ENCODE results near the gene SLC6A1.

Gene SLC6A1

DNA sequence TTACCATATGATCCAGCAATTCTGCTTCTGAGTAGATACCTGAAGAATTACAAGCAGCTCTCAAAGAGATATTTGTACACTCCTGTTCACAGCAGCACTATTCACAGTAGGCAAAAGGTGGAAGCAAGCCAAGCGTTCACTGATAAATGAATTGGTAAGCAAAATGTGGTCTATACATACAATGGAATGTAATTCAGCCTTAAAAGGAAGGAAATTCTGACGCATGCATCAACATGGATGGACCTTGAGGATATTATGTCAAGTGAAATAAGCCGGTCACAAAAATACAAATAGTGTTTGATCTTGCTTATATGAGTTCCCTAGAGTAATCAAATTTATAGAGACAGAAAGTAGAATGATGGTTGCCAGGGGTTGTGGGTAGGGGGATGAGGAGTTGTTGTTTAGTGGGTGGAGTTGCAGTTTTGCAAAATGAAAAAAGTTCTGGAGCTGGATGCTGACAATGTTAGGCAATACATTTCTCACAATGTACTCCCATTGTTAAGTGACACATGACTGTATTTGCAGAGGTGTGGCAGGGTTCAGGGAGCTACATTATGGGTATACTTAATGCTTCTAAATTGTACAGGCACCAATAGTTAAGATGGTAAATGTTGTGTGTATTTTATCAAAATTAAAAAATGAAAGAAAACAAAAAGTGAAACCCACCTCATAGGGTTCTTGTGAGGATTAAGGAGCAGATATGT is 26.7 kb downstream of the SLC6A1 start:
- no peak for DNase-seq (ENCODE audit: low read depth in 2 of 2)

GRCh38 chr3:11020764-11021163 is 28.2 kb downstream of the SLC6A1 start:
- no peak for DNase-seq (ENCODE audit: low read depth in 2 of 2)

- no peak for DNase-seq (ENCODE audit: low read depth in 2 of 2)
Measured at GRCh38 chr3:11021611-11022011, 29.1 kb downstream of the SLC6A1 start.

GRCh38 chr3:11022115-11022514 is 29.6 kb downstream of the SLC6A1 start:
- DNase-seq (ENCODE audit: low read depth in 2 of 2), result no peak

DNA sequence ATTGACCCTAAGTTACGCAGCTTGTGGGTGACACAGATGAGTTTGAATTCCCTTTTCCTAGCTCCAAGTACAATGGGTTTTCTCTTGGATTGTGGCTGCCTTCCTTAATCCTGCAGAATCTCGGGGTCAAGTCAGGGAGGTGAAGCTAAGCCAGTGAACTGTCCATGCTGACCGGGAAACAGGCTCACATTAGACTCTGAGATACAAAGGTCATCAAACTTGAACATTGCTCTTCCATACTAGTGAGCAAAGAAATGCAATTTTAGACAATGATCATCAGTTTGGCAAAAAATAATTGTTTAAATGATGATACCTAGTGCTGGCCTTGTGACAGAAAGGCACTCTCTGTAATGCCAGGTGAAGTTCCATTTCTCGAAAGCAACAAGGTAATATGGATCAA is 31.6 kb downstream of the SLC6A1 start:
- no peak for DNase-seq (ENCODE audit: low read depth in 2 of 2)

DNA sequence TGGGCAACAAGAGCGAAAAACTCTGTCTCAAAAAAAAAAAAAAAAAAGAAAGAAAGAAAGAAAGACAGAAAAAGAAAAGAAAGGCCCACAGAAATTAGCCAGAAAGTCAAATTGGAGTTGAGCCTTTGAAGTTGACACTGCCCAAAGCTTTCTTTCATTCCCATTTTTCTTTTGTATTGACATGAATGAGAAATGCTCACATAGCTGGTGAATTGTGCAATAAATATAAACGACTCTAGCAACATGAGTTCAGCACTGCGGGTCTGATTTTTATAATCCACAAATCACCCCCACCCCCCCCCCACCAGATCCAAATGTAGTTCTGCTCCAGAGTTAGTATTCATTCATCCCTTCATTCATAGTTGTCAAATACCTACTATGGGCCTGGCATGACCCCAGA is 37.4 kb downstream of the SLC6A1 start:
- DNase-seq (ENCODE audit: low read depth in 2 of 2), result no peak

DNA sequence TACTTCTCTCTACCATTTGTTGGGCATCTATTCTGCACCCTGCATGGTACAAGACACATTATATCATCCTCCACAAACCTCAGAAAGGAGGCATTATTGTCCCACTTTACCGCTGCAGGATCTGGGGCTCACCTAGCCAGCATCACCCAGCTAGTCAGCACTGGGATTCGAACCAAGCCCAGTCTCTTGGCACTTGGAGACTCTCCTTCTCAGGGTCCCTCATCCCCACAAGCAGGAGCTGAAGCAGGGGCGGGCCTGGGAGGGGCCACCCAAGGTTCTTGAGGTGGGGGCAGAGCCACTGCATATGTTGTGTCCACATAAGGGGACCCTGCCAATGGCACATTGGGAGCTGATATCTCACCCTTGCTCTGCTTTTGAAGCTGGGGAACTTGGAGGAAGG is 41.3 kb downstream of the SLC6A1 start:
- no peak for DNase-seq (ENCODE audit: low read depth in 2 of 2)

- no peak for DNase-seq (ENCODE audit: low read depth in 2 of 2)
Measured at GRCh38 chr3:11034309-11034985, 41.9 kb downstream of the SLC6A1 start.

GRCh38 chr3:11035757-11036505 is 43.4 kb downstream of the SLC6A1 start:
- DNase-seq (ENCODE audit: low read depth in 2 of 2), result no peak

DNA sequence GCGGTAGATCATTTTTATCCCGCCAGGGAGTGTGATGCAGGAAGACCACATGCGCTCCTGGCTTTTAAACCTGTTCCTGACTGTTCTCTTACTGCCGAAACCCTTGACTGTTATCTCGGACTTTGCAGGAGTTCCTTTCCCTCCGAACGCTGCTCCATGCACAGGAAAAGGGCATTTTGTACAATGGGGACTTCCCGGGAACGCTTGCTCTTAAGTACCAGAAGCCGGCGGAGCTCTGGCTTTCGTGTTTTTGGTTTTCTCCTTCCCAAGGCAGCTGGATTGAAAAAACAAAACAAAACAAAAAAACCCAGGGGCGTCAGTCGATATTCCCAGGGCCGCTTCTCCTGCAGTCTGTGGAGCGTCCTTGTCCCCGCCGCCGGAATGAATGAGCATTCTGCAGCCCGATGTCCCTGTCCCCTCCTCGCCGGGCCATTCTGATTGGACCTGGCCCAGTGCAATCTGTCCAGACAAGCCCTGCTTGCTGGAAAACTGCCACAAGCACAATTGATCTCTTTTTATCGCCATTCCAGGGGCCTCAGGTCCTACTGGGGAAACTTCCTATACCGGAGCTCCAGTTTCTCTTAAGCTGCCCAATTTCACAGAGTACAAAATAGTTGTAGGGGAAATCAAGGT is 44.8 kb downstream of the SLC6A1 start:
- no peak for DNase-seq (ENCODE audit: low read depth in 2 of 2)

DNA sequence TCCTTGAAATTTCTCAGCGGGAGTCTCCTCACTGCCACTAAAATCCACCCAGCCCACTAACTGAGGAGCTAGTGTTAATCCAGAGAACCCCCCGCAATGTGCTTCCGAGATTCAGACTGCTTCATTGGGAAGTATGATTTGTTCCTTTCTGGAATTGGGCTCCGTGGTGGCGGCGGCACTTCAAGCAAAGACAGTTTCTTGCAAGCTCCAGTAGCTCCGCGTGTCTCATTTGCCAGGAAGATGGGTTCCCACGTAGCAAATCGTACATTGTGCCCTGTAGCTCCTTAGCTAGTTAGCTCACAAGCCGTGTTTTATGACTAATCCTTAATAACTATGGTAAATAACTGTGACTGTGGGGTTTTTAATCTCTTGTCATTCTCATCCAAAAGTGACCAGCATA is 45.4 kb downstream of the SLC6A1 start:
- no peak for DNase-seq (ENCODE audit: low read depth in 2 of 2)

- DNase-seq (ENCODE audit: low read depth in 2 of 2), result no peak
Measured at GRCh38 chr3:11045536-11045935, 53.0 kb downstream of the SLC6A1 start.

- DNase-seq (ENCODE audit: low read depth in 2 of 2), result no peak
Measured at GRCh38 chr3:11047500-11047899, 55.0 kb downstream of the SLC6A1 start.

GRCh38 chr3:11050666-11051323 is 58.2 kb downstream of the SLC6A1 start:
- no peak for DNase-seq (ENCODE audit: low read depth in 2 of 2)

GRCh38 chr3:11053926-11054503 is 61.5 kb downstream of the SLC6A1 start:
- DNase-seq (ENCODE audit: low read depth in 2 of 2), result no peak

DNA sequence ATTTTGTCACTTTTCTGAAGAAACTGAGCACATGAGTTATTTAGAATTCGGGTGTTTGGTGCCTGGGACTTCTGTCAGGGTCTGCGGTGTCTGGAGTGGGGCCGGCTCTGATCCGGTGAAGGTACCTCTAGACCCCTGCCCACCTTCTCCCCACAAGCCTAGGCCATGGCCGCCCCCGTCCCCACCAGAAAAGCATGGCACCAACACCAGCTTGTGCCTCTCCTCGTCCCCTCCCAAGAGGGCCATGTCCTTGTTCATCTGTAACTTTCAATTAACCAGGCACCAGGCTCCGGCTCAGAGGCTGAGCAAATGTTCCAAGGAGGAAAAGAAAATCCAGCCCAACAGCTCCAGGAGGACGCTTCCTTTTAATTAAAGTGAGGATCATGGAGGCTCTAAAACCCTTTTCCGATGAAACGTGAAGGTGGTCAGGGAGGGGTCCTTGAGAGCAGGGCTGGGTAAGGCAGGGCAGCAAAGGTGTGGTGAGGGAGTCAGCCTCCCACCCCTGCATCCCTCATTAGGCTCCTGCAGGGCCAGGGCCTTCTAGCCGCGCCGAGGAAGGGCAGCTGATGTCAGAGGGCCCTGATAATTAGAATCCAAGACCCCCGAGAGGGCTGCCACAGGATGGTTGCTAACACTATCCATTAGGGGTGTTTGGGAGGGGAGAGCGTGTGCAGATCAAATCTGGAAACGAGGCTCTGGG is 62.3 kb downstream of the SLC6A1 start:
- no peak for DNase-seq (ENCODE audit: low read depth in 2 of 2)

- DNase-seq (ENCODE audit: low read depth in 2 of 2), result no peak
Measured at GRCh38 chr3:11055496-11055895, 62.9 kb downstream of the SLC6A1 start.

DNA sequence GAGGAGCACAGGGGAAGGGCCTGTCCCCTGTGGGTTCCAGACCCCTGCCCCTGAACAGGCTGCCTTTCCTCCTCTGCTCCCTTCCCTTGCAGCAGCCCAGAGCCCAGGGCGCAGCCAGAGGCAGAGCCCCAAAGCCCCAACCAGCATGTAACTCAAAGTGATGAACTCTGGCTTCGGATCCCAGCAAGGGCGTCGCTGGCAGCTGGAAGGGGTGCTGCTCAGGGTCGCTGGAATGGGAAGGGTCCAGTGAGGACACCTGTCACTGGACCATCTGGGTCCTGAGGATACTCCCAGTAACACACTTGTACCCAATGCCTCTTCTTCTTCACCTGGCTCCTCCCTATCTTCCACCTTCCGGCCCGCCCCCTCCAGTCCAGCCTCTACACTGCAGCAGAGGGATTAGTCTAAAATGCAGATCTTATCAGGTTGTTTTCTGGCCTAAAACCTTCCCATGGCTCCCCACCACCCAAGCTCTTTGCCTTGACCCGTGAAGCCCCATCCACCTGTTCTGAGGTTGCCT is 64.0 kb downstream of the SLC6A1 start:
- no peak for DNase-seq (ENCODE audit: low read depth in 2 of 2)

- DNase-seq (ENCODE audit: low read depth in 2 of 2), result no peak
Measured at GRCh38 chr3:11057655-11058054, 65.1 kb downstream of the SLC6A1 start.

GRCh38 chr3:11059090-11059798 is 66.7 kb downstream of the SLC6A1 start:
- DNase-seq (ENCODE audit: low read depth in 2 of 2), result no peak

All from stimulated activated CD4-positive, alpha-beta T cell treated with anti-CD3 and anti-CD28 coated beads, Interleukin-1b, Interleukin-23, amount 100 ng/mL, for 4 hours (primary cell).